Tibial nerve (tissue), 3 donors: ENCODE results near the gene SMO.
"Not testable (repeated sequence)": the region's sequence is repeated elsewhere in the genome, so short reads cannot be mapped to it uniquely, and the experiment has no call there.

Source experiments
- CTCF ChIP-seq, 5 experiments: fragments of 200-600 bp in 3 of 5; fragments of 450-650 bp in 2 of 5; sonication (generic) in 3 of 5; IDR thresholded peaks; one replicate each; pipeline ENCODE4 v1.5.1; 2016 to 2019; ENCODE audit warnings: antibody characterized with exemption in 5 of 5, mild to moderate bottlenecking in 3 of 5, moderate library complexity in 2 of 5
- POLR2A ChIP-seq, 2 donors: fragments of 450-650 bp; IDR thresholded peaks; one replicate each; pipeline ENCODE4 v1.6.1; 2017; ENCODE audit warnings: antibody characterized with exemption in 2 of 2, mild to moderate bottlenecking in 2 of 2, moderate library complexity in 2 of 2

DNA sequence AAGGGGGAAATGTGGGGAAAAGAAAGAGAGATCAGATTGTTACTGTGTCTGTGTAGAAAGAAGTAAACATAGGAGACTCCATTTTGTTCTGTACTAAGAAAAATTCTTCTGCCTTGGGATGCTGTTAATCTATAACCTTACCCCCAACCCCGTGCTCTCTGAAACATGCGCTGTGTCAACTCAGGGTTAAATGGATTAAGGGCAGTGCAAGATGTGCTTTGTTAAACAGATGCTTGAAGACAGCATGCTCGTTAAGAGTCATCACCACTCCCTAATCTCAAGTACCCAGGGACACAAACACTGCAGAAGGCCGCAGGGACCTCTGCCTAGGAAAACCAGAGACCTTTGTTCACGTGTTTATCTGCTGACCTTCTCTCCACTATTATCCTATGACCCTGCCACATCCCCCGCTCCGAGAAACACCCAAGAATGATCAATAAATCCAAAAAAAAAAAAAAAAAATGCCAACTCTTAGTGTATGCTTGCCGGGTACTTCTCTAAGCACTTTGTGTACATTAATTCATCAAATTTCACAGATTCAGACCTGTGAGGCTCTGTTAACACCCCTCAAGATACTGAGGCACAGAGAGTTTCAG lies 28.5 kb downstream of the SMO start:
- not testable (repeated sequence) for TF ChIP-seq CTCF, POLR2A (IDR thresholded peaks at IDR 0.05)
